Nephron progenitor cell (in vitro differentiated cells): ENCODE data around the gene IBSP.

Experiments
- DNase-seq: peaks from one replicate; pipeline ENCODE4 v3.0.0; 2021
- H3K27ac Mint-ChIP-seq: 2 replicates; pipeline ENCODE4 v1.8.0; 2021; ENCODE audit warnings: mild to moderate bottlenecking, moderate library complexity, mixed read lengths
- H3K27me3 Mint-ChIP-seq: 2 replicates; pipeline ENCODE4 v1.8.0; 2021; ENCODE audit warnings: mild to moderate bottlenecking, low read depth, mixed read lengths; ENCODE audit not compliant: poor library complexity
- H3K36me3 Mint-ChIP-seq: 2 replicates; pipeline ENCODE4 v1.8.0; 2021; ENCODE audit warnings: low read depth, mixed read lengths
- H3K4me1 Mint-ChIP-seq: 2 replicates; pipeline ENCODE4 v1.8.0; 2021; ENCODE audit warnings: mixed read lengths
- H3K4me3 Mint-ChIP-seq: 2 replicates; pipeline ENCODE4 v1.8.0; 2021; ENCODE audit warnings: mild to moderate bottlenecking, moderate library complexity, mixed read lengths
- H3K9me3 Mint-ChIP-seq: 2 replicates; pipeline ENCODE4 v1.8.0; 2021; ENCODE audit warnings: mild to moderate bottlenecking, moderate library complexity, mixed read lengths
- CTCF ChIP-seq: fragments of 200-600 bp; sonication (generic); IDR thresholded peaks from 2 replicates; pipeline ENCODE4 v1.5.0; 2021; ENCODE audit warnings: antibody characterized with exemption

The IBSP gene

GRCh38 chr4:87799301-87800113, at the start of gene IBSP:
Gene IBSP (plus strand): TSS chr4:87799554. CDS start chr4:87802362, 2,808 bp downstream.
- H3K4me1 Mint-ChIP-seq, result no peaks in the 10 kb centered on the region
- peaks cover 3% of the 10 kb centered on the region for H3K27me3 Mint-ChIP-seq
- DNase-seq, result no peak
- no peaks in the 10 kb centered on the region for H3K9me3 Mint-ChIP-seq
- no peak within 1 kb of the TSS for H3K27ac Mint-ChIP-seq
- no peaks in the 10 kb centered on the region for H3K36me3 Mint-ChIP-seq
- H3K4me3 Mint-ChIP-seq, result no peak within 1 kb of the TSS
- TF ChIP-seq CTCF, result no peak

GRCh38 chr4:87749883-87750282, 49.5 kb upstream of the IBSP start:
- Mint-ChIP-seq H3K36me3 (no peaks in the 10 kb centered on the region), H3K9me3 (peaks cover 8% of the 10 kb centered on the region), H3K27ac (no peak overlapping the region), H3K27me3 (peaks cover 6% of the 10 kb centered on the region), H3K4me1 (no peaks in the 10 kb centered on the region), H3K4me3 (no peak overlapping the region)
- DNase-seq, result no peak
- TF ChIP-seq CTCF, result no peak

GRCh38 chr4:87758270-87758669, 41.1 kb upstream of the IBSP start:
- Mint-ChIP-seq H3K27ac (no peak overlapping the region), H3K4me1 (no peaks in the 10 kb centered on the region), H3K4me3 (no peak overlapping the region), H3K36me3 (no peaks in the 10 kb centered on the region), H3K27me3 (no peaks in the 10 kb centered on the region), H3K9me3 (peaks cover 10% of the 10 kb centered on the region)
- TF ChIP-seq CTCF, result no peak
- DNase-seq, result no peak

GRCh38 chr4:87762311-87762710, 37.0 kb upstream of the IBSP start:
- Mint-ChIP-seq H3K9me3 (no peaks in the 10 kb centered on the region), H3K36me3 (no peaks in the 10 kb centered on the region), H3K4me1 (no peaks in the 10 kb centered on the region), H3K27ac (no peak overlapping the region), H3K4me3 (no peak overlapping the region), H3K27me3 (no peaks in the 10 kb centered on the region)
- TF ChIP-seq CTCF, result no peak
- no peak for DNase-seq

- Mint-ChIP-seq H3K27ac (no peak overlapping the region), H3K4me1 (no peaks in the 10 kb centered on the region), H3K27me3 (no peaks in the 10 kb centered on the region), H3K4me3 (no peak overlapping the region), H3K9me3 (no peaks in the 10 kb centered on the region), H3K36me3 (no peaks in the 10 kb centered on the region)
- TF ChIP-seq CTCF, result no peak
- DNase-seq, result no peak
Measured at GRCh38 chr4:87781569-87781968, 17.8 kb upstream of the IBSP start.

GRCh38 chr4:87783781-87784180, 15.6 kb upstream of the IBSP start:
- TF ChIP-seq CTCF, result no peak
- no peak overlapping the region for H3K27ac Mint-ChIP-seq

More at GRCh38 chr4:87783781-87784180, 15.6 kb upstream of the IBSP start:
- no peaks in the 10 kb centered on the region for H3K36me3 Mint-ChIP-seq
- DNase-seq, result no peak
- H3K9me3 Mint-ChIP-seq, result no peaks in the 10 kb centered on the region
- H3K4me3 Mint-ChIP-seq, result no peak overlapping the region
- H3K4me1 Mint-ChIP-seq, result no peaks in the 10 kb centered on the region
- no peaks in the 10 kb centered on the region for H3K27me3 Mint-ChIP-seq
